Measurements from ENCODE around the gene F10.

Gene F10

DNA sequence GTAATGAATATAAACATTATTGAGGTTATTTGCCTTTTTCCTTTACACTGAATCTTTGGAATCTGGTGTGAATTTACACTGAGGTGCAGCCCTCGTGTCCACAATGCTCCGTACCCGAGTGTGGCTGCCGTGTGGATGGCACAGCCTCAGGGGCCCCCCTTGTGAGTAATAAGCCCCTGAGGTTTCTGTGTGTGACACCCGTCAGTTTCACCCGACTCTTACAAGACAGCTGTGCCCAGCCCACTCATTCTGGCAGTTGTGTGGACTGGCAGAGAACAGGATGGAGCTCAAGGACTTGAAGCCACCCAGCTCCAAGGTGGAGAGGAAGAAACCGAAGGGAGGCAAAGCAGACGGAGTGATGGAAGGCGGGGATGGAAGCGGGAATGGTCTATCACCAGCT, 43.7 kb downstream of the F10 start:
- Mint-ChIP-seq H3K4me1 (peaks cover 12% of the 10 kb centered on the region), H3K27ac (no peak overlapping the region), H3K36me3 (ENCODE audit: low read depth) (peaks cover 46% of the 10 kb centered on the region), H3K4me3 (no peak overlapping the region), H3K27me3 (ENCODE audit: low read depth) (peaks cover 14% of the 10 kb centered on the region), H3K9me3 (peaks cover 6% of the 10 kb centered on the region)
- TF ChIP-seq, protein P1, sequence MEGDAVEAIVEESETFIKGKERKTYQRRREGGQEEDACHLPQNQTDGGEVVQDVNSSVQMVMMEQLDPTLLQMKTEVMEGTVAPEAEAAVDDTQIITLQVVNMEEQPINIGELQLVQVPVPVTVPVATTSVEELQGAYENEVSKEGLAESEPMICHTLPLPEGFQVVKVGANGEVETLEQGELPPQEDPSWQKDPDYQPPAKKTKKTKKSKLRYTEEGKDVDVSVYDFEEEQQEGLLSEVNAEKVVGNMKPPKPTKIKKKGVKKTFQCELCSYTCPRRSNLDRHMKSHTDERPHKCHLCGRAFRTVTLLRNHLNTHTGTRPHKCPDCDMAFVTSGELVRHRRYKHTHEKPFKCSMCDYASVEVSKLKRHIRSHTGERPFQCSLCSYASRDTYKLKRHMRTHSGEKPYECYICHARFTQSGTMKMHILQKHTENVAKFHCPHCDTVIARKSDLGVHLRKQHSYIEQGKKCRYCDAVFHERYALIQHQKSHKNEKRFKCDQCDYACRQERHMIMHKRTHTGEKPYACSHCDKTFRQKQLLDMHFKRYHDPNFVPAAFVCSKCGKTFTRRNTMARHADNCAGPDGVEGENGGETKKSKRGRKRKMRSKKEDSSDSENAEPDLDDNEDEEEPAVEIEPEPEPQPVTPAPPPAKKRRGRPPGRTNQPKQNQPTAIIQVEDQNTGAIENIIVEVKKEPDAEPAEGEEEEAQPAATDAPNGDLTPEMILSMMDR (IDR thresholded peaks at IDR 0.05; ENCODE audit: unreplicated experiment in 3 of 3): no peak

DNA sequence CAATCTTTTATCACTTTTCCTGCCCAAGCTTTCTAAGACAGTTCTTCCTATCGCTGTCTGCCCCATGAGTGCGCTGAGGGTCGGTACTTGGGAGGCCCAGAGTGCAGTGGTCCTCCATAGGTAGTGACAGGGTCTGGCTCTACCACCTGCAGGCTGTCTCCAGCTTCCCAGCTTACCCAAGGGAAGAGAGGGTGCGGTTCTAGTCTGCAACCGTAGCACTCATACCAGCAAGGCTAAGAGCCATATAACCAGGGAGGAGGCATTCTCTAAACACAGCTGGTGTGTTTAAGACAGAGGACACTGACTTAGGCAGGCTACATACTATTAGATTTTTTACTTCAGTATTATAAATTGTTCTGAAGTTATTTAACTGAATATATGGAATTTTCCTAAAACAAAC, 44.1 kb downstream of the F10 start:
- Mint-ChIP-seq H3K4me3 (no peak overlapping the region), H3K4me1 (peaks cover 12% of the 10 kb centered on the region), H3K36me3 (ENCODE audit: low read depth) (peaks cover 50% of the 10 kb centered on the region), H3K27me3 (ENCODE audit: low read depth) (peaks cover 11% of the 10 kb centered on the region), H3K27ac (no peak overlapping the region), H3K9me3 (peaks cover 6% of the 10 kb centered on the region)
- TF ChIP-seq, protein P1 (IDR thresholded peaks at IDR 0.05; ENCODE audit: unreplicated experiment in 3 of 3): no peak

- TF ChIP-seq, protein P1 (IDR thresholded peaks at IDR 0.05; ENCODE audit: unreplicated experiment in 3 of 3): no peak
- peaks cover 11% of the 10 kb centered on the region for H3K27me3 Mint-ChIP-seq (ENCODE audit: low read depth)
- peaks cover 54% of the 10 kb centered on the region for H3K36me3 Mint-ChIP-seq (ENCODE audit: low read depth)
- no peak overlapping the region for H3K27ac Mint-ChIP-seq
- no peak overlapping the region for H3K4me3 Mint-ChIP-seq
- H3K9me3 Mint-ChIP-seq: peaks cover 6% of the 10 kb centered on the region
- H3K4me1 Mint-ChIP-seq: peaks cover 12% of the 10 kb centered on the region
These were observed 44.6 kb downstream of the F10 start for GRCh38 chr13:113167155-113167554.

DNA sequence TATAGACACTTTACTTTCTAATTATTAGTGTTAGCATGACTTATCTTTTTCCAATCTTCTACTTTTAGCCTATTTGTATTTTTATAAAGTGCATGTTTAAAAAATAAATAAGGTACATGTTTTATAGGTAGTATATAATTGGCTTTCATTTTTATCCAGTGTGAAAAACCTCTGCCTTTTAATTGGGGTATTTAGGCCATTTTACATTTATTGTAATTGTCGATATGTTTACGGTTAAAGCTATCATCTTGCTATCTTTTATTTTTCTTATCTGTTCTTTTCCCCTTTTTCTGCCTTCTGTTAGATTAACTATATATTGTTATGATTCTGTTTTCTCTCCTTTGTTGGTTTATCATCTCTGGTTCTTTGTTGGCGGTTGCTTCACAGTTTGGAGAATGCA, 45.0 kb downstream of the F10 start:
- H3K4me1 Mint-ChIP-seq: peaks cover 12% of the 10 kb centered on the region
- H3K4me3 Mint-ChIP-seq: no peak overlapping the region
- TF ChIP-seq, protein P1 (IDR thresholded peaks at IDR 0.05; ENCODE audit: unreplicated experiment in 3 of 3): no peak
- no peak overlapping the region for H3K27ac Mint-ChIP-seq
- H3K9me3 Mint-ChIP-seq: peaks cover 6% of the 10 kb centered on the region
- H3K27me3 Mint-ChIP-seq (ENCODE audit: low read depth): peaks cover 11% of the 10 kb centered on the region
- H3K36me3 Mint-ChIP-seq (ENCODE audit: low read depth): peaks cover 57% of the 10 kb centered on the region

- peaks cover 62% of the 10 kb centered on the region for H3K36me3 Mint-ChIP-seq (ENCODE audit: low read depth)
- TF ChIP-seq, protein P1 (IDR thresholded peaks at IDR 0.05; ENCODE audit: unreplicated experiment in 3 of 3): no peak
- no peak overlapping the region for H3K27ac Mint-ChIP-seq
- H3K9me3 Mint-ChIP-seq: peaks cover 6% of the 10 kb centered on the region
- H3K4me1 Mint-ChIP-seq: peaks cover 10% of the 10 kb centered on the region
- H3K4me3 Mint-ChIP-seq: no peak overlapping the region
- H3K27me3 Mint-ChIP-seq (ENCODE audit: low read depth): peaks cover 9% of the 10 kb centered on the region
These were observed 45.6 kb downstream of the F10 start for GRCh38 chr13:113168211-113168610.
